ENCODE measurements around the gene KREMEN2. TPM values are rescaled to one million over a fixed set of nuclear protein-coding genes. Genes with fewer than 3 reads are reported as not detected.
A peak's percentile ranks its signal among the peaks of the same experiment; 100 is the strongest.

The KREMEN2 gene
- total and polyA plus RNA-seq, 9 of the 15 experiments (the other 6 are each of a cell fraction or from before 2014, with no cell fraction given): 0.04 to 7.7 (median 1.5) TPM; not detected in 1

DNA sequence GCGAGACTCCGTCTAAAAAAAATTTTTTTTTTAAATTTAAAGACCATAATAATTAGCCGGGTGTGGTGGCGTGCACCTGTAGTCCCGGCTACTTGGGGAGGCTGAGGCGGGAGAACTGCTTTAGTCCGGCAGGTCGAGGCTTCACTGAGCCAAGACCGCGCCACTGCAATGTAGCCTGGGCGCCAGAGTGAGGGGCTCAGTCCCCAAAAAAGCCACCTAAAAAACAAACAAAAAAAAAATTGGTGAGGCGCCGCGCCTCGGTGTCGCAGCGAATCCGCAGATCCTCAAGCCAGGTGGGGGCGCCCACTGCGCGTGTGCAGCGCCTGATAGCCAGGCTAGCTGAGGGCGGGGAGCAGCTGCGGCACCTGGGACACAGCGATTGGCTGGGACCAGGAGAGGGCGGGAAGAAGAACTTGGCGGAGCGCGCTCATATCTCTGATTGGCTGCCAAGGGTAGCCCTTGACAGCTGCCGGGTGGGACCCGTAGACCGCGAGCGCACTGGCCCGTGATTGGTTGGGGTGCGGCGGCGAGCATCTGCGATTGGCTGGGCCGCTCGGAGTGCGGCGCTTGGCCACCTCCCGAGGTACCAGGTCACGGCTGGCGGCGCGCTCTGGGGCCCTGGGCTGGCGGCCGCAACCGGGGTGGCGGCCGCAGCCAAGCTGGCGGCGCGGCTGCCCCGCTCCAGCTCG is 39.7 kb downstream of the KREMEN2 start (continued):
- TF ChIP-seq, protein P1, sequence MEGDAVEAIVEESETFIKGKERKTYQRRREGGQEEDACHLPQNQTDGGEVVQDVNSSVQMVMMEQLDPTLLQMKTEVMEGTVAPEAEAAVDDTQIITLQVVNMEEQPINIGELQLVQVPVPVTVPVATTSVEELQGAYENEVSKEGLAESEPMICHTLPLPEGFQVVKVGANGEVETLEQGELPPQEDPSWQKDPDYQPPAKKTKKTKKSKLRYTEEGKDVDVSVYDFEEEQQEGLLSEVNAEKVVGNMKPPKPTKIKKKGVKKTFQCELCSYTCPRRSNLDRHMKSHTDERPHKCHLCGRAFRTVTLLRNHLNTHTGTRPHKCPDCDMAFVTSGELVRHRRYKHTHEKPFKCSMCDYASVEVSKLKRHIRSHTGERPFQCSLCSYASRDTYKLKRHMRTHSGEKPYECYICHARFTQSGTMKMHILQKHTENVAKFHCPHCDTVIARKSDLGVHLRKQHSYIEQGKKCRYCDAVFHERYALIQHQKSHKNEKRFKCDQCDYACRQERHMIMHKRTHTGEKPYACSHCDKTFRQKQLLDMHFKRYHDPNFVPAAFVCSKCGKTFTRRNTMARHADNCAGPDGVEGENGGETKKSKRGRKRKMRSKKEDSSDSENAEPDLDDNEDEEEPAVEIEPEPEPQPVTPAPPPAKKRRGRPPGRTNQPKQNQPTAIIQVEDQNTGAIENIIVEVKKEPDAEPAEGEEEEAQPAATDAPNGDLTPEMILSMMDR (IDR thresholded peaks at IDR 0.05 in 2 of 3, conservative IDR thresholded peaks at IDR 0.05 in 1 of 3; ENCODE audit: insufficient read depth in 2 of 3, low read depth in 1 of 3, low read length in 3 of 3): peak; percentile 78 to 98 (median 97)
- TF ChIP-seq MEIS2 (IDR thresholded peaks at IDR 0.05; ENCODE audit: partially characterized antibody) (peak; percentile 99), KLF16 (IDR thresholded peaks at IDR 0.05) (0 out of 2 replicates have a peak, but pooled peaks have one; percentile 6), NCOA2 (IDR thresholded peaks at IDR 0.05; ENCODE audit: partially characterized antibody in 2 of 2) (no peak), RAD21 (CRISPR knock-in tag; conservative IDR thresholded peaks at IDR 0.05 in 1 of 2, IDR thresholded peaks at IDR 0.05 in 1 of 2) (peak; percentile 96 to 97), MBD2 (IDR thresholded peaks at IDR 0.05; ENCODE audit: borderline replicate concordance, low read depth) (peak; percentile 96), SOX6 (IDR thresholded peaks at IDR 0.05) (peak; percentile 28; the same call in 1 of the 2 replicates), ILF3 (IDR thresholded peaks at IDR 0.05; ENCODE audit: borderline replicate concordance) (no peak), RB1 (IDR thresholded peaks at IDR 0.05; ENCODE audit: low read depth) (peak; percentile 81), IFI16 (CRISPR knock-in tag; IDR thresholded peaks at IDR 0.05) (no peak), SLC30A9 (CRISPR knock-in tag; IDR thresholded peaks at IDR 0.05) (no peak), DACH1 (IDR thresholded peaks at IDR 0.05; ENCODE audit: partially characterized antibody) (peak; percentile 48), MAFF (IDR thresholded peaks at IDR 0.05; ENCODE audit: low read length) (no peak), MYC (IDR thresholded peaks at IDR 0.05; ENCODE audit: low read depth, low read length) (peak; percentile 57), MYC (CRISPR knock-in tag; IDR thresholded peaks at IDR 0.05; ENCODE audit: borderline replicate concordance, low read depth) (no peak), MIER1 (IDR thresholded peaks at IDR 0.05; ENCODE audit: low read depth) (no peak), RBM22 (IDR thresholded peaks at IDR 0.05; ENCODE audit: low read depth, low read length, poor library complexity, severe bottlenecking) (no peak), ZNF324 (CRISPR knock-in tag; IDR thresholded peaks at IDR 0.05) (no peak), CCNT2 (IDR thresholded peaks at IDR 0.05; ENCODE audit: borderline replicate concordance, extremely low read depth, insufficient read length, low read depth, low read length) (peak; percentile 59)
- TF ChIP-seq, protein P2, sequence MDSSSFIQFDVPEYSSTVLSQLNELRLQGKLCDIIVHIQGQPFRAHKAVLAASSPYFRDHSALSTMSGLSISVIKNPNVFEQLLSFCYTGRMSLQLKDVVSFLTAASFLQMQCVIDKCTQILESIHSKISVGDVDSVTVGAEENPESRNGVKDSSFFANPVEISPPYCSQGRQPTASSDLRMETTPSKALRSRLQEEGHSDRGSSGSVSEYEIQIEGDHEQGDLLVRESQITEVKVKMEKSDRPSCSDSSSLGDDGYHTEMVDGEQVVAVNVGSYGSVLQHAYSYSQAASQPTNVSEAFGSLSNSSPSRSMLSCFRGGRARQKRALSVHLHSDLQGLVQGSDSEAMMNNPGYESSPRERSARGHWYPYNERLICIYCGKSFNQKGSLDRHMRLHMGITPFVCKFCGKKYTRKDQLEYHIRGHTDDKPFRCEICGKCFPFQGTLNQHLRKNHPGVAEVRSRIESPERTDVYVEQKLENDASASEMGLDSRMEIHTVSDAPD (CRISPR knock-in tag; IDR thresholded peaks at IDR 0.05): no peak
- TF ChIP-seq, protein P3, sequence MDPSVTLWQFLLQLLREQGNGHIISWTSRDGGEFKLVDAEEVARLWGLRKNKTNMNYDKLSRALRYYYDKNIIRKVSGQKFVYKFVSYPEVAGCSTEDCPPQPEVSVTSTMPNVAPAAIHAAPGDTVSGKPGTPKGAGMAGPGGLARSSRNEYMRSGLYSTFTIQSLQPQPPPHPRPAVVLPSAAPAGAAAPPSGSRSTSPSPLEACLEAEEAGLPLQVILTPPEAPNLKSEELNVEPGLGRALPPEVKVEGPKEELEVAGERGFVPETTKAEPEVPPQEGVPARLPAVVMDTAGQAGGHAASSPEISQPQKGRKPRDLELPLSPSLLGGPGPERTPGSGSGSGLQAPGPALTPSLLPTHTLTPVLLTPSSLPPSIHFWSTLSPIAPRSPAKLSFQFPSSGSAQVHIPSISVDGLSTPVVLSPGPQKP (CRISPR knock-in tag; IDR thresholded peaks at IDR 0.05): no peak
- TF ChIP-seq, protein P4, sequence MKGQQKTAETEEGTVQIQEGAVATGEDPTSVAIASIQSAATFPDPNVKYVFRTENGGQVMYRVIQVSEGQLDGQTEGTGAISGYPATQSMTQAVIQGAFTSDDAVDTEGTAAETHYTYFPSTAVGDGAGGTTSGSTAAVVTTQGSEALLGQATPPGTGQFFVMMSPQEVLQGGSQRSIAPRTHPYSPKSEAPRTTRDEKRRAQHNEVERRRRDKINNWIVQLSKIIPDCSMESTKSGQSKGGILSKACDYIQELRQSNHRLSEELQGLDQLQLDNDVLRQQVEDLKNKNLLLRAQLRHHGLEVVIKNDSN (CRISPR knock-in tag; IDR thresholded peaks at IDR 0.05): peak; percentile 76

Measured in K562 (cell line).